ENCODE data around the gene POP7.

- TF ChIP-seq, protein P1, sequence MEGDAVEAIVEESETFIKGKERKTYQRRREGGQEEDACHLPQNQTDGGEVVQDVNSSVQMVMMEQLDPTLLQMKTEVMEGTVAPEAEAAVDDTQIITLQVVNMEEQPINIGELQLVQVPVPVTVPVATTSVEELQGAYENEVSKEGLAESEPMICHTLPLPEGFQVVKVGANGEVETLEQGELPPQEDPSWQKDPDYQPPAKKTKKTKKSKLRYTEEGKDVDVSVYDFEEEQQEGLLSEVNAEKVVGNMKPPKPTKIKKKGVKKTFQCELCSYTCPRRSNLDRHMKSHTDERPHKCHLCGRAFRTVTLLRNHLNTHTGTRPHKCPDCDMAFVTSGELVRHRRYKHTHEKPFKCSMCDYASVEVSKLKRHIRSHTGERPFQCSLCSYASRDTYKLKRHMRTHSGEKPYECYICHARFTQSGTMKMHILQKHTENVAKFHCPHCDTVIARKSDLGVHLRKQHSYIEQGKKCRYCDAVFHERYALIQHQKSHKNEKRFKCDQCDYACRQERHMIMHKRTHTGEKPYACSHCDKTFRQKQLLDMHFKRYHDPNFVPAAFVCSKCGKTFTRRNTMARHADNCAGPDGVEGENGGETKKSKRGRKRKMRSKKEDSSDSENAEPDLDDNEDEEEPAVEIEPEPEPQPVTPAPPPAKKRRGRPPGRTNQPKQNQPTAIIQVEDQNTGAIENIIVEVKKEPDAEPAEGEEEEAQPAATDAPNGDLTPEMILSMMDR (IDR thresholded peaks at IDR 0.05; ENCODE audit: insufficient read depth, low read length, poor library complexity, severe bottlenecking) = no peak
- no peak for TF ChIP-seq EZH2phosphoT487 (conservative IDR thresholded peaks at IDR 0.05; ENCODE audit: low read length)
Measured at GRCh38 chr7:100682991-100683658, 22.8 kb upstream of the POP7 start.
